ENCODE data around the gene LIPI.
"Not testable (repeated sequence)": the region's sequence is repeated elsewhere in the genome, so short reads cannot be mapped to it uniquely, and the experiment has no call there.

LIPI gene

GRCh38 chr21:14229399-14229798 is 18.6 kb upstream of the LIPI start:
- H3K27me3 Mint-ChIP-seq (ENCODE audit: low read depth), result no peaks in the 10 kb centered on the region
- H3K4me1 Mint-ChIP-seq, result no peaks in the 10 kb centered on the region
- H3K9me3 Mint-ChIP-seq, result peaks cover 15% of the 10 kb centered on the region
- peaks cover 9% of the 10 kb centered on the region for H3K36me3 Mint-ChIP-seq (ENCODE audit: low read depth)
- TF ChIP-seq, protein P1, sequence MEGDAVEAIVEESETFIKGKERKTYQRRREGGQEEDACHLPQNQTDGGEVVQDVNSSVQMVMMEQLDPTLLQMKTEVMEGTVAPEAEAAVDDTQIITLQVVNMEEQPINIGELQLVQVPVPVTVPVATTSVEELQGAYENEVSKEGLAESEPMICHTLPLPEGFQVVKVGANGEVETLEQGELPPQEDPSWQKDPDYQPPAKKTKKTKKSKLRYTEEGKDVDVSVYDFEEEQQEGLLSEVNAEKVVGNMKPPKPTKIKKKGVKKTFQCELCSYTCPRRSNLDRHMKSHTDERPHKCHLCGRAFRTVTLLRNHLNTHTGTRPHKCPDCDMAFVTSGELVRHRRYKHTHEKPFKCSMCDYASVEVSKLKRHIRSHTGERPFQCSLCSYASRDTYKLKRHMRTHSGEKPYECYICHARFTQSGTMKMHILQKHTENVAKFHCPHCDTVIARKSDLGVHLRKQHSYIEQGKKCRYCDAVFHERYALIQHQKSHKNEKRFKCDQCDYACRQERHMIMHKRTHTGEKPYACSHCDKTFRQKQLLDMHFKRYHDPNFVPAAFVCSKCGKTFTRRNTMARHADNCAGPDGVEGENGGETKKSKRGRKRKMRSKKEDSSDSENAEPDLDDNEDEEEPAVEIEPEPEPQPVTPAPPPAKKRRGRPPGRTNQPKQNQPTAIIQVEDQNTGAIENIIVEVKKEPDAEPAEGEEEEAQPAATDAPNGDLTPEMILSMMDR (IDR thresholded peaks at IDR 0.05; ENCODE audit: unreplicated experiment in 3 of 3), result no peak
- no peak overlapping the region for H3K27ac Mint-ChIP-seq
- no peak overlapping the region for H3K4me3 Mint-ChIP-seq

DNA sequence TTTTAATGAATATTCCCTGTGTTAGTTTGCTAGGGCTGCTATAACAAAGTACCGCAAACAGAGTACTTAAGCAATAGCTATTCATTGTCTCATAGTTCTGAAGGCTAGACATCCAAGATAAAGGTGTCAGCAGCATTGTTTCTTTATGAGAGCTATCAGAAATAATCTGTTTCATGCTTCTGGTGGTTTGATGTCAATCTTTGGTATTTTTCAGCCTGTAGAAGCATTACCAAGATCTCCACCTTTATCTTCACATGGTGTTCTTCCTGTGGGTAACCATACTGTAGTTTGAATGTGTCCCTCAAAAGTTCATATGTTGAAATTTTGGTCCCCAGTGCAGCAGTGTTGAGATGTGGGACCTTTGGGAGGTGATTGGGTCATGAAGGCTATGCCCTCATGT is 12.6 kb upstream of the LIPI start:
- Mint-ChIP-seq H3K4me3 (no peak overlapping the region), H3K27ac (no peak overlapping the region), H3K4me1 (no peaks in the 10 kb centered on the region), H3K27me3 (ENCODE audit: low read depth) (peaks cover 2% of the 10 kb centered on the region), H3K9me3 (peaks cover under 1% of the 10 kb centered on the region), H3K36me3 (ENCODE audit: low read depth) (peaks cover 3% of the 10 kb centered on the region)
- TF ChIP-seq, protein P1 (IDR thresholded peaks at IDR 0.05; ENCODE audit: unreplicated experiment in 3 of 3), result no peak

DNA sequence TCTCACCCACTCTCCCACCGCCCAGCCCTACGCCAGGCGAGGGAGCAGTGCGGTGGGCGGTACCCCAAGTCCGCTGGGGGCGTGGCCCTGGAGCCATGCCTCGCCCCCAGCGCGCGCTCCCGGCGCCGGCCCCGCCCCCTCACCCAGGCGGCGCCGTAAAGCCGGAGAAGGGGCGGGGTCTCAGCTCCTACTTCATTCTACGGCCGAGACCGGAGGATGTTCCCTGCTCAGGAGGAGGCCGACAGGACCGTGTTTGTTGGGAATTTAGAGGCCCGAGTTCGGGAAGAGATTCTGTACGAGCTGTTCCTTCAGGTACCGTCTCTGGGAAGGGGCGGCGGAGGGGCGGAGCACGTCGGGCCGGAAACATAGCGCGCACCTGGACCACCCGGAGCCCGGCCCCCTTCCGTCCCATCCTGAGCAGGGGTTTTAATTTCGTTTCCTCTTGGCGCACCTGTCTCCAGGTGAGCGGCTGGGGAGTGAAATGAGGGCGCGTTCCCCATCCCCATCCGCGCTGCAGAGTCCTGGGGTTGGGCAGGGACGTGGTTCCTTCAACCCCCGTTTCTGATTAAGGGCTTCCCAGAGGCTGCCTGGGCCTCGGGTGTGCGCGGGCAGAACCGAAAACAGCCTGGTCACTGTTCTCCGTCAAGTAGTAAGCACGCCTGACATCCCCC is 5.4 kb upstream of the LIPI start, which contains the start of gene RBM11:
RBM11 (plus strand) TSS at position 187 of the 671 bp plus-strand sequence; CDS start at position 217, 30 bp downstream.
- H3K36me3 Mint-ChIP-seq (ENCODE audit: low read depth), result no peaks in the 10 kb centered on the region
- H3K9me3 Mint-ChIP-seq, result no peaks in the 10 kb centered on the region
- peak within 1 kb of the TSS; percentile 82 to 90 (median 90) for H3K4me3 Mint-ChIP-seq
- TF ChIP-seq, protein P1 (IDR thresholded peaks at IDR 0.05; ENCODE audit: unreplicated experiment in 3 of 3), result no peak
- H3K27me3 Mint-ChIP-seq (ENCODE audit: low read depth), result peaks cover 19% of the 10 kb centered on the region
- H3K27ac Mint-ChIP-seq, result no peak within 1 kb of the TSS
- H3K4me1 Mint-ChIP-seq, result no peaks in the 10 kb centered on the region

- Mint-ChIP-seq H3K4me3 (peak overlapping the region in 1 of 3 experiments; percentile 5), H3K4me1 (no peaks in the 10 kb centered on the region), H3K9me3 (no peaks in the 10 kb centered on the region), H3K36me3 (ENCODE audit: low read depth) (no peaks in the 10 kb centered on the region), H3K27ac (no peak overlapping the region), H3K27me3 (ENCODE audit: low read depth) (peaks cover 16% of the 10 kb centered on the region)
- TF ChIP-seq, protein P1 (IDR thresholded peaks at IDR 0.05; ENCODE audit: unreplicated experiment in 3 of 3), result no peak
Measured at GRCh38 chr21:14213164-14213563, 2.4 kb upstream of the LIPI start.

DNA sequence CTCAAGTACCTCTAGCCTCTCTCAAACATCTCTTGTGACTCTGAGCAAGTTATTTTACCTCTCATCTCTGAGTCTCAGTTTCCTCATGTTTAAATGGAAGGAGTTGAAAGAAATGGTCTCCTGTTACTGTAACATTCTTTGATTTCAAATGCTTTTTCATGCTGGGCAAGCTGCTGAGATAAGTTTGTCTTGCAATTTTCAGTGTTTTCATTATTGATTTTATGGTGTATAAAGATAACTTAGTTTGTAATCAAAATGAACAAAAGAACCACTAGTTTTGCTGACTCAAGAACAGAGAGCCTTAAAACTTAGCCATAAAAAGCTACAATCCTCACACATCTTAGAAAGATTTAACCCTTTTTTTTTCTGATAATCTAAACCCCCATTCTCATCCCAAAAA is 4.5 kb downstream of the LIPI start:
- TF ChIP-seq, protein P1 (IDR thresholded peaks at IDR 0.05; ENCODE audit: unreplicated experiment in 3 of 3), result no peak
- H3K4me1 Mint-ChIP-seq, result no peaks in the 10 kb centered on the region
- no peaks in the 10 kb centered on the region for H3K27me3 Mint-ChIP-seq (ENCODE audit: low read depth)
- H3K27ac Mint-ChIP-seq, result no peak overlapping the region
- no peaks in the 10 kb centered on the region for H3K36me3 Mint-ChIP-seq (ENCODE audit: low read depth)
- H3K9me3 Mint-ChIP-seq, result peaks cover 1% of the 10 kb centered on the region
- no peak overlapping the region for H3K4me3 Mint-ChIP-seq

DNA sequence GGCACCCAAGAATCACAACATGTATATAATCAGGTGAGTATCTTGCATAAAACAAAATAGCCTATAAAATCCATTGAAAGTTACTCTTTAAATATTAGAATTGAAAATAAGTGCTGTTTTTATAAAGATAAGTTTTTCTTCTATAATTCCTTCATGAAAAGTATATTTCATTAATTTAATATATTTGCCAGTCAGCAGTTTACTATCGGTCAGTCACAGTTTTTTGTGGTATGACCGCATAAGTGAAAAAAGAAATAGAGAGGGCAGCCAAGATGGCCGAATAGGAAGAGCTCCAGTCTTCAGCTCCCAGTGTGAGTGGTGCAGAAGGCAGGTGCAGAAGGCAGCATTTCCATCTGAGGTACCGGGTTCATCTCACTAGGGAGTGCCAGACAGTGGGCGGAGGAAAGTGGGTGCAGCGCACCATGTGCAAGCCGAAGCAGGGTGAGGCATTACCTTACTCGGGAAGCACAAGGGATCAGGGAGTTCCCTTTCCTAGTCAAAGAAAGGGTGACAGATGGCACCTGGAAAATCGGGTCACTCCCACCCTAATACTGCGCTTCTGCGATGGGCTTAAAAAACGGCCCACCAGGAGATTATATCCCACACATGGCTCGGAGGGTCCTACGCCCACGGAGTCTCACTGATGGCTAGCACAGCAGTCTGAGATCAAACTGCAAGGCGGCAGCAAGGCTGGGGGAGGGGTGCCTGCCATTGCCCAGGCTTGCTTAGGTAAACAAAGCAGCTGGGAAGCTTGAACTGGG is 44.1 kb downstream of the LIPI start:
- H3K9me3 Mint-ChIP-seq; H3K4me1 Mint-ChIP-seq; H3K36me3 Mint-ChIP-seq (ENCODE audit: low read depth); H3K27me3 Mint-ChIP-seq (ENCODE audit: low read depth); H3K4me3 Mint-ChIP-seq; H3K27ac Mint-ChIP-seq: not testable (repeated sequence)

Measured in nephron (organoid).